Neural cell (in vitro differentiated cells): Measurements from ENCODE around the gene ARHGAP6.
"Not testable (repeated sequence)": the region's sequence is repeated elsewhere in the genome, so short reads cannot be mapped to it uniquely, and the experiment has no call there.

Source experiments
- EZH2 ChIP-seq: fragments of 200-600, 300-800 bp; shearing (Covaris generic), sonication (generic); IDR thresholded peaks from 2 replicates; pipeline ENCODE4 v1.6.1; 2014; ENCODE audit warnings: antibody characterized with exemption, low read length, borderline replicate concordance, mild to moderate bottlenecking; ENCODE audit not compliant: insufficient read depth, poor library complexity, severe bottlenecking
- TAF1 ChIP-seq: IDR thresholded peaks from 2 replicates; pipeline ENCODE4 v1.6.1; 2012; ENCODE audit warnings: low read depth
- TF ChIP-seq, protein P1 (sequence below): fragments of 450-650 bp; IDR thresholded peaks from 2 replicates; pipeline ENCODE4 v1.5.1; 2014; ENCODE audit warnings: antibody characterized with exemption, mild to moderate bottlenecking, moderate library complexity; ENCODE audit not compliant: poor library complexity, severe bottlenecking

DNA sequence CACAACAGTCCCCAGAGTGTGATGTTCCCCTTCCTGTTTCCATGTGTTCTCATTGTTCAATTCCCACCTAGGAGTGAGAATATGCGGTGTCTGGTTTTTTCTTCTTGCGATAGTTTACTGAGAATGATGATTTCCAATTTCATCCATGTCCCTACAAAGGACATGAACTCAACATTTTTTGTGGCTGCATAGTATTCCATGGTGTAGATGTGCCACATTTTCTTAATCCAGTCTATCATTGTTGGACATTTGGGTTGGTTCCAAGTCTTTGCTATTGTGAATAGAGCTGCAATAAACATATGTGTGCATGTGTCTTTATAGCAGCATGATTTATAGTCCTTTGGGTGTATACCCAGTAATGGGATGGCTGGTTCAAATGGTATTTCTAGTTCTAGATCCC, 174.3 kb downstream of the ARHGAP6 start:
- TF ChIP-seq, protein P1, sequence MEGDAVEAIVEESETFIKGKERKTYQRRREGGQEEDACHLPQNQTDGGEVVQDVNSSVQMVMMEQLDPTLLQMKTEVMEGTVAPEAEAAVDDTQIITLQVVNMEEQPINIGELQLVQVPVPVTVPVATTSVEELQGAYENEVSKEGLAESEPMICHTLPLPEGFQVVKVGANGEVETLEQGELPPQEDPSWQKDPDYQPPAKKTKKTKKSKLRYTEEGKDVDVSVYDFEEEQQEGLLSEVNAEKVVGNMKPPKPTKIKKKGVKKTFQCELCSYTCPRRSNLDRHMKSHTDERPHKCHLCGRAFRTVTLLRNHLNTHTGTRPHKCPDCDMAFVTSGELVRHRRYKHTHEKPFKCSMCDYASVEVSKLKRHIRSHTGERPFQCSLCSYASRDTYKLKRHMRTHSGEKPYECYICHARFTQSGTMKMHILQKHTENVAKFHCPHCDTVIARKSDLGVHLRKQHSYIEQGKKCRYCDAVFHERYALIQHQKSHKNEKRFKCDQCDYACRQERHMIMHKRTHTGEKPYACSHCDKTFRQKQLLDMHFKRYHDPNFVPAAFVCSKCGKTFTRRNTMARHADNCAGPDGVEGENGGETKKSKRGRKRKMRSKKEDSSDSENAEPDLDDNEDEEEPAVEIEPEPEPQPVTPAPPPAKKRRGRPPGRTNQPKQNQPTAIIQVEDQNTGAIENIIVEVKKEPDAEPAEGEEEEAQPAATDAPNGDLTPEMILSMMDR: not testable (repeated sequence)
- not testable (repeated sequence) for TF ChIP-seq EZH2, TAF1
